ENCODE measurements around the gene RNF13. TPM values are rescaled to one million over a fixed set of nuclear protein-coding genes. Genes with fewer than 3 reads are reported as not detected.

The RNF13 gene
- total RNA-seq, 1 donor from 2014 or later: 69.3 TPM

DNA sequence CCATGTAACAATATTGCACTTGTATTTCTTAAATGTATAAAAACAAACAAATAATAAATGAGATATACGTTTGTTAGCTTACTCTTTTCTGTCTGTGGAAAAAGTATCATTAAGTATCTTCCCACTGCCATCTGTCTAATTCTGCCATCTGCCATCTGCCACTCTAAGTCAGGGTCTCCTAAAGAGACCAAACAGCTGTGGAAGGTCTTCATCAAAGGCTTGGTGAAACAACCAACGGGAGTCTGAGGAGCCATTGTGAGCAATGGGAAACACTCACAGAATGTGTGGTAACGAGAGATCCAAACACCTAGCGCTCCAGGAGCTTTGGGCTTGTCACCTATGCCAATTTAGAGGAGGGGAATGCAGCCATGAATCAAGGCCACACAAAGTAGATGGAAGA is 186.4 kb downstream of the RNF13 start:
- no peaks in the 10 kb centered on the region for H3K4me1 ChIP-seq
- TF ChIP-seq, protein P1, sequence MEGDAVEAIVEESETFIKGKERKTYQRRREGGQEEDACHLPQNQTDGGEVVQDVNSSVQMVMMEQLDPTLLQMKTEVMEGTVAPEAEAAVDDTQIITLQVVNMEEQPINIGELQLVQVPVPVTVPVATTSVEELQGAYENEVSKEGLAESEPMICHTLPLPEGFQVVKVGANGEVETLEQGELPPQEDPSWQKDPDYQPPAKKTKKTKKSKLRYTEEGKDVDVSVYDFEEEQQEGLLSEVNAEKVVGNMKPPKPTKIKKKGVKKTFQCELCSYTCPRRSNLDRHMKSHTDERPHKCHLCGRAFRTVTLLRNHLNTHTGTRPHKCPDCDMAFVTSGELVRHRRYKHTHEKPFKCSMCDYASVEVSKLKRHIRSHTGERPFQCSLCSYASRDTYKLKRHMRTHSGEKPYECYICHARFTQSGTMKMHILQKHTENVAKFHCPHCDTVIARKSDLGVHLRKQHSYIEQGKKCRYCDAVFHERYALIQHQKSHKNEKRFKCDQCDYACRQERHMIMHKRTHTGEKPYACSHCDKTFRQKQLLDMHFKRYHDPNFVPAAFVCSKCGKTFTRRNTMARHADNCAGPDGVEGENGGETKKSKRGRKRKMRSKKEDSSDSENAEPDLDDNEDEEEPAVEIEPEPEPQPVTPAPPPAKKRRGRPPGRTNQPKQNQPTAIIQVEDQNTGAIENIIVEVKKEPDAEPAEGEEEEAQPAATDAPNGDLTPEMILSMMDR (IDR thresholded peaks at IDR 0.05): no peak
- H3K27me3 ChIP-seq: no peaks in the 10 kb centered on the region
- no peak for DNase-seq (ENCODE audit: low spot score in 2 of 2)
- no peak overlapping the region for H3K27ac ChIP-seq
- H3K9me3 ChIP-seq: peaks cover 6 to 11% of the 10 kb centered on the region in 2 donors
- no peaks in the 10 kb centered on the region for H3K36me3 ChIP-seq
- H3K4me3 ChIP-seq: no peak overlapping the region
- intact Hi-C loops (cut with DNase I): no loop called here

- no peak for DNase-seq (ENCODE audit: low spot score in 2 of 2)
- no peaks in the 10 kb centered on the region for H3K27me3 ChIP-seq
- no peaks in the 10 kb centered on the region for H3K36me3 ChIP-seq
- no peak overlapping the region for H3K4me3 ChIP-seq
- intact Hi-C loops (cut with DNase I): no loop called here
- TF ChIP-seq, protein P1 (IDR thresholded peaks at IDR 0.05): no peak
- no peaks in the 10 kb centered on the region for H3K4me1 ChIP-seq
- H3K27ac ChIP-seq: no peak overlapping the region
- no peaks in the 10 kb centered on the region for H3K9me3 ChIP-seq
Measured at GRCh38 chr3:150000641-150001040, 187.6 kb downstream of the RNF13 start.

DNA sequence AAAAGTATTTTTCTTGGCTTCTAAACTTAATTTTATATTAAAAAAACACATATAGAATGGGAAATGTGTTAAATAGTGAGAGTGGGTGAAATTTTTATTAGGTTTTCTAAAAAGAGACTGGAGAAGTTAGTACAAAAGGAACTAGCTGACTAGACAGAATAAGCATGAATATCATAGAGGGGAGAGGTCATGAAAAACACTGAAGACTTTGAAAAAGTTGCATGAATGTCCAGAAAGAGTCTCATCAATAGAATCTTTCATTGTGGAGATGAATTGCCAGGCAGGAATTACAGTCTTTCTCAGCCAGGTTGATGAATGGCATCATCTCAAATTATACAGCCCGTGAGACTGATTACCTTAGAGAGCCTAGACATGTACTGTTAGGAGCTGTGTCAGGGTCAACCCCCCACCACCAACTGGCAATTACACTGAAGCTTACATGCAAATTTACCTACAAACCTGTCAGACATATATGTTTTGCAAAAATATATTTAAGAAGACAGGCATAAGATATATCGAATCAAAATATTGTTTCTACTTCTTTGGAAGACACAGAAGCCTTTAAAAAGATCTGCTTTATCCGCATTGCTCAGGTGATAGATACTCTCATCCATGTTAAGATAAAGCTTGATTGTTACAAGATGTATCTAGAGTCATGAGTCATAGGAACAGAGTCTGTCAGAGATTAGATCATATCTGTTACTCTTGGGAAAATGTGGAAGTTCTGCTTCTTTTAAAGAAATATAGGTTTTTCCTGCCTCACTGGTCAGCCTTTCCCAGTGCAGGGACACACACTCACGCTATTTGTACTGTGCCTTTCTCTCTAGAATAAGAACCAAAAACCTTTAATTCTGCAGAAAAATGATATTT is 192.5 kb downstream of the RNF13 start:
- H3K4me3 ChIP-seq: no peak overlapping the region
- DNase-seq (ENCODE audit: low spot score in 2 of 2): no peak
- intact Hi-C loops (cut with DNase I): no loop called here
- no peaks in the 10 kb centered on the region for H3K27me3 ChIP-seq
- no peaks in the 10 kb centered on the region for H3K4me1 ChIP-seq
- H3K36me3 ChIP-seq: no peaks in the 10 kb centered on the region
- H3K9me3 ChIP-seq: no peaks in the 10 kb centered on the region
- TF ChIP-seq, protein P1 (IDR thresholded peaks at IDR 0.05): no peak
- H3K27ac ChIP-seq: no peak overlapping the region

- H3K27me3 ChIP-seq: no peaks in the 10 kb centered on the region
- intact Hi-C loops (cut with DNase I): no loop called here
- TF ChIP-seq, protein P1 (IDR thresholded peaks at IDR 0.05): no peak
Measured at GRCh38 chr3:150006794-150007193, 193.8 kb downstream of the RNF13 start.

More at GRCh38 chr3:150006794-150007193, 193.8 kb downstream of the RNF13 start:
- DNase-seq (ENCODE audit: low spot score in 2 of 2): no peak
- no peaks in the 10 kb centered on the region for H3K36me3 ChIP-seq
- no peaks in the 10 kb centered on the region for H3K9me3 ChIP-seq
- no peak overlapping the region for H3K4me3 ChIP-seq
- no peaks in the 10 kb centered on the region for H3K4me1 ChIP-seq
- no peak overlapping the region for H3K27ac ChIP-seq

Other genes starting within 250 kb of the RNF13 start
- gene WWTR1, start 155.2 kb upstream of the RNF13 start, total RNA-seq: 282 TPM
- gene COMMD2, start 60.7 kb upstream of the RNF13 start, total RNA-seq: 39.6 TPM
- not detected for gene ANKUB1, start 20.7 kb upstream of the RNF13 start, total RNA-seq
- gene PFN2, start 157.7 kb downstream of the RNF13 start, total RNA-seq: 19.3 TPM

Data from ascending aorta (tissue), 2 donors.